BJ (cell line): Measurements from ENCODE around the gene GPR17. TPM values are rescaled to one million over a fixed set of nuclear protein-coding genes. Genes with fewer than 3 reads are reported as not detected.

Experiments used
- CTCF ChIA-PET: fragments of 350-600 bp; formaldehyde crosslinking; extraction: SDS; loops from one replicate; lab custom pipeline; 2021; ENCODE audit warnings: antibody characterized with exemption, inconsistent platforms; lab: Yijun Ruan, JAX
- POLR2A ChIA-PET: fragments of 300-600 bp; sonication (Branson Sonifier 250); formaldehyde crosslinking; extraction: SDS; loops from one replicate; lab custom pipeline; 2021; ENCODE audit warnings: antibody characterized with exemption; lab: Charles Lee
- DNase-seq: peaks from one replicate; pipeline ENCODE4 v3.0.0-alpha.2; 2011; ENCODE audit warnings: low read depth
- H3K27me3 ChIP-seq: 2 replicates; pipeline ENCODE4 v1.6.0; 2011; ENCODE audit warnings: low read length; ENCODE audit not compliant: control insufficient read depth, insufficient read depth
- H3K36me3 ChIP-seq: 2 replicates; pipeline ENCODE4 v1.5.1; 2011; ENCODE audit warnings: low read length; ENCODE audit not compliant: control insufficient read depth, insufficient read depth
- H3K4me3 ChIP-seq: 2 replicates; pipeline ENCODE4 v1.5.1; 2011; ENCODE audit warnings: low read depth, mild to moderate bottlenecking, control low read depth, low read length
- polyA plus RNA-seq: library from polyadenylated mRNA; depleted of rRNA; stranded (reverse); fragments of >200 nt; gene quantifications from 2 replicates; pipeline ENCODE4 v1.2.3, GENCODE V29; 2011
- TF ChIP-seq, protein P1 (sequence below): IDR thresholded peaks from 2 replicates; pipeline ENCODE4 v1.5.1; 2011; ENCODE audit warnings: low read depth, mild to moderate bottlenecking, control low read depth, inconsistent platforms, low read length, moderate library complexity; ENCODE audit not compliant: insufficient read depth

GPR17 gene
- polyA plus RNA-seq, 1 experiment = not detected

- no peak for DNase-seq
- POLR2A ChIA-PET = interaction anchor here (0.5 kb wide), 1 partner anchor 153 kb away, joined by 3 read pairs; no protein-coding TSS in a partner anchor
These were observed 47.2 kb upstream of the GPR17 start for GRCh38 chr2:127598711-127599110.

DNA sequence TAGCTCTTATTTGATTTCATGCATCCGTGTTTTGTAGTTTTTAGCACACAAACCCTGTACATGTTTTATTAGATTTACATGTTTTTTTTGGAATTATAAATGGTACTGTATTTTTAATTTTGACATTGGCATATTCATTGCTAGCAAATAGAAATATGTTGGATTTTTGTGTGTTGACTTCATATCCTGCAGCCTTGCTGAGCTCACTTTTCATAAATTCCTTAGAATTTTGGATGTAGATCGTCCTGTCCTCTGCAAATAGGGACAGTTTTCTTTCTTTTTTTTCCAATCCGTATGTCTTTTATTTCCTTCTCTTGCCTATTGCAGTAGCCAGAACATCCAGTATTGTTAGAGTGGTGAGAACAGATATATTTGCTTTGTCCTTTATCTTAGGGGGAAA lies 46.7 kb upstream of the GPR17 start:
- Histone ChIP-seq H3K27me3 (no peaks in the 10 kb centered on the region), H3K36me3 (no peaks in the 10 kb centered on the region), H3K4me3 (no peak overlapping the region)
- no peak for DNase-seq
- ChIA-PET CTCF (interaction anchor here (1.0 to 1.9 kb wide), 4 partner anchors 8 to 76 kb away, joined by 3 to 9 read pairs (median 4); partner anchors contain the start of gene LIMS2), POLR2A (interaction anchor here (0.5 to 0.6 kb wide), 2 partner anchors 31 to 152 kb away, joined by 3 to 4 read pairs; no protein-coding TSS in a partner anchor)
- TF ChIP-seq, protein P1, sequence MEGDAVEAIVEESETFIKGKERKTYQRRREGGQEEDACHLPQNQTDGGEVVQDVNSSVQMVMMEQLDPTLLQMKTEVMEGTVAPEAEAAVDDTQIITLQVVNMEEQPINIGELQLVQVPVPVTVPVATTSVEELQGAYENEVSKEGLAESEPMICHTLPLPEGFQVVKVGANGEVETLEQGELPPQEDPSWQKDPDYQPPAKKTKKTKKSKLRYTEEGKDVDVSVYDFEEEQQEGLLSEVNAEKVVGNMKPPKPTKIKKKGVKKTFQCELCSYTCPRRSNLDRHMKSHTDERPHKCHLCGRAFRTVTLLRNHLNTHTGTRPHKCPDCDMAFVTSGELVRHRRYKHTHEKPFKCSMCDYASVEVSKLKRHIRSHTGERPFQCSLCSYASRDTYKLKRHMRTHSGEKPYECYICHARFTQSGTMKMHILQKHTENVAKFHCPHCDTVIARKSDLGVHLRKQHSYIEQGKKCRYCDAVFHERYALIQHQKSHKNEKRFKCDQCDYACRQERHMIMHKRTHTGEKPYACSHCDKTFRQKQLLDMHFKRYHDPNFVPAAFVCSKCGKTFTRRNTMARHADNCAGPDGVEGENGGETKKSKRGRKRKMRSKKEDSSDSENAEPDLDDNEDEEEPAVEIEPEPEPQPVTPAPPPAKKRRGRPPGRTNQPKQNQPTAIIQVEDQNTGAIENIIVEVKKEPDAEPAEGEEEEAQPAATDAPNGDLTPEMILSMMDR = no peak

More at GRCh38 chr2:127598711-127599110, 47.2 kb upstream of the GPR17 start:
- CTCF ChIA-PET = interaction anchor here (1.0 to 1.9 kb wide), 4 partner anchors 8 to 77 kb away, joined by 3 to 9 read pairs (median 4); partner anchors contain the start of gene LIMS2
- Histone ChIP-seq H3K27me3 (no peaks in the 10 kb centered on the region), H3K4me3 (no peak overlapping the region), H3K36me3 (no peaks in the 10 kb centered on the region)
- TF ChIP-seq, protein P1 = no peak

DNA sequence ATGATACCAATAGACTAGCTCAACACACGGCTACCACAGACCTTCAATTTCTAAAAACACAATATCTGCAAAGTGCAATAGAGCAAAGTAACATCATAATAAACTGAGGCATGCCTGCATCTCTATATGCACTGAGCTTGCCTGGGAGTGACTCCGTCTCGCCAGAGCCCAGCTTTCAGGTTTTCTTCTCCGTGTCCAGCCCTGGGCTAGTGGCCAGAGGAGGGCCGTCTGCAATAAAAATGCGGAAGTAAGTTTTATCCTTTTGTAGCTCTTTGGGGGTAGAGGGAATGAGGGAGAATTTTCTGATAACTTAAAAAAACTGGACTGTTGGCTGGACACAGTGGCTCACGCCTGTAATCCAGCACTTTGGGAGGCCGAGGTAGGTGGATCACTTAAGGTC lies 41.0 kb upstream of the GPR17 start:
- H3K36me3 ChIP-seq = no peaks in the 10 kb centered on the region
- H3K4me3 ChIP-seq = no peak overlapping the region
- CTCF ChIA-PET = interaction anchor here (7.1 kb wide), 1 partner anchor 14 kb away, joined by 37 read pairs; no protein-coding TSS in a partner anchor
- H3K27me3 ChIP-seq = no peaks in the 10 kb centered on the region
- POLR2A ChIA-PET = no interaction called here
- DNase-seq = no peak
- TF ChIP-seq, protein P1 = no peak

DNA sequence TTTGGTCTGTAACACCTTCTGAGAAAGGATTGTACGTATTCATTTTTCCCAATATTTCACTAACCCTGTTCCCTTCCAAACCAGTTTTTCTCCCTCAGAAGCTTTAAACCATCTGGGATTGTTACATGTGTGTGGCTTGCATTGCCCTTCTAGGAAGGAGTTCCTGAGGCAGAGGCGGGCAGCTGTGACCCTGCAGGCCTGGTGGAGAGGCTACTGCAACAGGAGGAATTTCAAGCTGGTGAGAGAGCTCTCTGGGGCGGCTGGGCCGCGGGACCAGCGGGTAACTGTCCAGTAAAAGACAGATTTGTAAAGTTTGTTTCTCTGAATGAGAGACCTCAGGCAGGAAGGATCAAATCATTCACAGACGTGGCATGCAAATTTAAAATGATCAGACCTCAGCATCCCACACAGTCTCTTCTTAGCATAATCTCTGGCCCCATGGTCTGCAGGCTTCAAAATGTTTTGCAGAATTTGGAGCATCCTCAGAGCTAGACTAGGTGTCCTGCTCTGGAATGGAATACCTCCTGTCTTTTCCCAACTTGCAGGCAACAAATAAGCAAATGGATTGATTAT lies 40.2 kb upstream of the GPR17 start:
- H3K27me3 ChIP-seq = no peaks in the 10 kb centered on the region
- DNase-seq = no peak
- ChIA-PET POLR2A (no interaction called here), CTCF (interaction anchor here (7.1 kb wide), 1 partner anchor 14 kb away, joined by 37 read pairs; no protein-coding TSS in a partner anchor)
- no peak overlapping the region for H3K4me3 ChIP-seq
- TF ChIP-seq, protein P1 = no peak
- no peaks in the 10 kb centered on the region for H3K36me3 ChIP-seq

GRCh38 chr2:127606625-127607398 lies 39.1 kb upstream of the GPR17 start:
- ChIA-PET CTCF (interaction anchor here (7.1 kb wide), 1 partner anchor 15 kb away, joined by 37 read pairs; no protein-coding TSS in a partner anchor), POLR2A (no interaction called here)
- TF ChIP-seq, protein P1 = no peak
- no peak for DNase-seq
- H3K4me3 ChIP-seq = no peak overlapping the region
- H3K27me3 ChIP-seq = no peaks in the 10 kb centered on the region
- no peaks in the 10 kb centered on the region for H3K36me3 ChIP-seq
